GM12873 (cell line): ENCODE data around the gene IL17REL.

ENCODE experiments used
- CTCF ChIP-seq: IDR thresholded peaks from 2 replicates; pipeline ENCODE4 v1.5.1; 2012; ENCODE audit warnings: low read depth, mild to moderate bottlenecking, moderate library complexity, low read length, control low read depth; ENCODE audit not compliant: insufficient read depth; ENCODE audit errors: missing control alignments

Gene IL17REL

GRCh38 chr22:50002791-50003190, 9.8 kb downstream of the IL17REL start:
- TF ChIP-seq CTCF, result no peak

- TF ChIP-seq CTCF, result no peak
Measured at GRCh38 chr22:50001388-50002231, 11.0 kb downstream of the IL17REL start.

GRCh38 chr22:50000587-50001387, 11.8 kb downstream of the IL17REL start:
- no peak for TF ChIP-seq CTCF

- TF ChIP-seq CTCF, result no peak
Measured at GRCh38 chr22:49999946-50000586, 12.5 kb downstream of the IL17REL start.

- TF ChIP-seq CTCF, result no peak
Measured at GRCh38 chr22:49999063-49999945, 13.3 kb downstream of the IL17REL start.

- TF ChIP-seq CTCF, result no peak
Measured at GRCh38 chr22:49998718-49999062, 13.9 kb downstream of the IL17REL start.
